ENCODE results near the gene GALNT9. TPM values are rescaled to one million over a fixed set of nuclear protein-coding genes. Genes with fewer than 3 reads are reported as not detected.

Gene GALNT9
- total and polyA plus RNA-seq, 10 donors: 0.20 to 2.4 (median 0.84) TPM

- Histone ChIP-seq H3K27ac (no peak overlapping the region), H3K9me3 (no peaks in the 10 kb centered on the region), H3K4me3 (no peak overlapping the region), H3K27me3 (replicated peaks in 1 of 7) (no peaks in the 10 kb centered on the region), H3K36me3 (no peaks in the 10 kb centered on the region), H3K4me1 (peaks cover 0 to 31% (median 9%) of the 10 kb centered on the region in 6 donors)
- WGBS, 5 donors: 76 to 83% (median 80%) methylated on average over 13 to 14 of the region's 14 CpGs
- no peak for TF ChIP-seq POLR2A (IDR thresholded peaks at IDR 0.05)
- TF ChIP-seq POLR2AphosphoS5 (IDR thresholded peaks at IDR 0.05): no peak
- TF ChIP-seq CTCF (IDR thresholded peaks at IDR 0.05 in 8 of 11, conservative IDR thresholded peaks at IDR 0.05 in 3 of 11): no peak
- intact Hi-C loops (cut with DNase I; ENCODE audit: low total_unique reads): no loop called here
- DNase-seq: peak; percentile 67
Observed at GRCh38 chr12:132236930-132237771, 92.2 kb downstream of the GALNT9 start.

DNA sequence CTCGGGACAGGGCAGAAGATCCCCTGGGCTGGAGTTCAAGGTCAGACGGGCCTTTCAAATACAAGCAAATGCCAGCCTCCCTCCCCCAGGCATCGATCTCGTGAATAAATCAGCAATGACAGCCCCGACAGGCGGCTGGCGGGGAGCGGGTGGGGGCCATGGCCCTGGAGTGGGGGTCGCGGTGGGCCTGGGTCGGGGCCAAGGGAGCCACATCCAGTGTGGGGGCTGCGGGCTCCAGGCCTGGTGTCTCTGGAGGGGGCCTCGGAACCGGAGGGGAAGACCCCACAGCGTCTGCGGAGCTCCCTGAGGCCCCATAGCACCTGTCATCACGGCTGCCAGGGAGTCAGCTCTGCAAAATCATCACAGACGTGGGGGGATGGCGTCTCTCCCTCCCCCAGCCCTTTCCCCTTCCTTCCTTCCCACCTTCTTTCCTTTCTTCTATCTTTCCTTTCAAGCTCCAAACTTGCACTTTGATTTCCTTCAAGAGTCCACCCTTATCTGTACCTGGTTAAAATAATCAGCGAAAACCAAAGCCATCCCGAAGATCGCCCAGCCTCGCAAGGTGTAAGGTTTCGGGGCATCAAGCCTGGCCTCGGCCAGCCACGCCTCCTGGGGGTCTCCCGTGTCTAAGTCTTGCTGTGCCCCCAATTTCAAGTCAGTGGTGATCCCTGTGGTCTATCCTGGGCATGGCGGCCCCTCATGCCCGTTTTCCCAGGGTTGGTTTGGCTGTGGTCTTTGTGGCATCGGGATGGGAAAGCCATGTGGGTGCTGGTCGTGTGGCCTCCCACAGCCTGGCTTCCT, 93.1 kb downstream of the GALNT9 start:
- no peaks in the 10 kb centered on the region for H3K9me3 ChIP-seq
- H3K36me3 ChIP-seq: no peaks in the 10 kb centered on the region
- 76 to 83% (median 80%) methylated on average over 24 to 31 of the region's 31 CpGs for WGBS, 5 donors
- no peak overlapping the region for H3K27ac ChIP-seq
- intact Hi-C loops (cut with DNase I; ENCODE audit: low total_unique reads): no loop called here
- peaks cover 0 to 31% (median 9%) of the 10 kb centered on the region in 6 donors for H3K4me1 ChIP-seq
- DNase-seq: peak; percentile 41
- TF ChIP-seq POLR2A (IDR thresholded peaks at IDR 0.05) (no peak), CTCF (IDR thresholded peaks at IDR 0.05 in 8 of 11, conservative IDR thresholded peaks at IDR 0.05 in 3 of 11) (no peak), POLR2AphosphoS5 (IDR thresholded peaks at IDR 0.05) (no peak)
- no peaks in the 10 kb centered on the region for H3K27me3 ChIP-seq (replicated peaks in 1 of 7)
- no peak overlapping the region for H3K4me3 ChIP-seq

GRCh38 chr12:132235116-132235820, 94.1 kb downstream of the GALNT9 start:
- Histone ChIP-seq H3K27me3 (replicated peaks in 1 of 7) (peaks cover 0 to 5% (median 0%) of the 10 kb centered on the region in 7 donors), H3K27ac (no peak overlapping the region), H3K36me3 (no peaks in the 10 kb centered on the region), H3K9me3 (no peaks in the 10 kb centered on the region), H3K4me1 (peaks cover 0 to 28% (median 9%) of the 10 kb centered on the region in 6 donors), H3K4me3 (no peak overlapping the region)
- WGBS, 5 donors: 86 to 95% (median 89%) methylated on average over 14 to 25 of the region's 25 CpGs
- peak; percentile 56 for DNase-seq
- intact Hi-C loops (cut with DNase I; ENCODE audit: low total_unique reads): no loop called here
- no peak for TF ChIP-seq POLR2AphosphoS5 (IDR thresholded peaks at IDR 0.05)
- no peak for TF ChIP-seq POLR2A (IDR thresholded peaks at IDR 0.05)

GRCh38 chr12:132230381-132230780, 99.0 kb downstream of the GALNT9 start:
- H3K27ac ChIP-seq: no peak overlapping the region
- no peak for TF ChIP-seq POLR2AphosphoS5 (IDR thresholded peaks at IDR 0.05)
- TF ChIP-seq CTCF (IDR thresholded peaks at IDR 0.05 in 8 of 11, conservative IDR thresholded peaks at IDR 0.05 in 3 of 11): no peak
- TF ChIP-seq POLR2A (IDR thresholded peaks at IDR 0.05): no peak
- H3K27me3 ChIP-seq (replicated peaks in 1 of 7): peaks cover 0 to 46% (median 29%) of the 10 kb centered on the region in 7 donors
- intact Hi-C loops (cut with DNase I; ENCODE audit: low total_unique reads): no loop called here
- no peak overlapping the region for H3K4me3 ChIP-seq
- H3K9me3 ChIP-seq: no peaks in the 10 kb centered on the region
- no peaks in the 10 kb centered on the region for H3K36me3 ChIP-seq
- peak; percentile 47 for DNase-seq
- 80 to 94% (median 86%) methylated on average over 21 to 22 of the region's 22 CpGs for WGBS, 5 donors
- H3K4me1 ChIP-seq: no peaks in the 10 kb centered on the region
